ENCODE results near the gene COL5A1.

The COL5A1 gene

GRCh38 chr9:134743853-134744252 lies 102.2 kb downstream of the COL5A1 start:
- ChIA-PET POLR2A (no interaction called here), CTCF (no interaction called here)
- no peak for DNase-seq (ENCODE audit: extremely low spot score)
- TF ChIP-seq, protein P1, sequence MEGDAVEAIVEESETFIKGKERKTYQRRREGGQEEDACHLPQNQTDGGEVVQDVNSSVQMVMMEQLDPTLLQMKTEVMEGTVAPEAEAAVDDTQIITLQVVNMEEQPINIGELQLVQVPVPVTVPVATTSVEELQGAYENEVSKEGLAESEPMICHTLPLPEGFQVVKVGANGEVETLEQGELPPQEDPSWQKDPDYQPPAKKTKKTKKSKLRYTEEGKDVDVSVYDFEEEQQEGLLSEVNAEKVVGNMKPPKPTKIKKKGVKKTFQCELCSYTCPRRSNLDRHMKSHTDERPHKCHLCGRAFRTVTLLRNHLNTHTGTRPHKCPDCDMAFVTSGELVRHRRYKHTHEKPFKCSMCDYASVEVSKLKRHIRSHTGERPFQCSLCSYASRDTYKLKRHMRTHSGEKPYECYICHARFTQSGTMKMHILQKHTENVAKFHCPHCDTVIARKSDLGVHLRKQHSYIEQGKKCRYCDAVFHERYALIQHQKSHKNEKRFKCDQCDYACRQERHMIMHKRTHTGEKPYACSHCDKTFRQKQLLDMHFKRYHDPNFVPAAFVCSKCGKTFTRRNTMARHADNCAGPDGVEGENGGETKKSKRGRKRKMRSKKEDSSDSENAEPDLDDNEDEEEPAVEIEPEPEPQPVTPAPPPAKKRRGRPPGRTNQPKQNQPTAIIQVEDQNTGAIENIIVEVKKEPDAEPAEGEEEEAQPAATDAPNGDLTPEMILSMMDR (IDR thresholded peaks at IDR 0.05; ENCODE audit: control extremely low read depth, extremely low read depth, low read depth, missing control alignments): no peak

- POLR2A ChIA-PET: no interaction called here
- TF ChIP-seq, protein P1 (IDR thresholded peaks at IDR 0.05; ENCODE audit: control extremely low read depth, extremely low read depth, low read depth, missing control alignments): no peak
- CTCF ChIA-PET: no interaction called here
- no peak for DNase-seq (ENCODE audit: extremely low spot score)
Measured at GRCh38 chr9:134744385-134745295, 103.0 kb downstream of the COL5A1 start.

GRCh38 chr9:134747951-134748489 lies 106.4 kb downstream of the COL5A1 start:
- ChIA-PET POLR2A (no interaction called here), CTCF (no interaction called here)
- no peak for DNase-seq (ENCODE audit: extremely low spot score)
- TF ChIP-seq, protein P1 (IDR thresholded peaks at IDR 0.05; ENCODE audit: control extremely low read depth, extremely low read depth, low read depth, missing control alignments): no peak

DNA sequence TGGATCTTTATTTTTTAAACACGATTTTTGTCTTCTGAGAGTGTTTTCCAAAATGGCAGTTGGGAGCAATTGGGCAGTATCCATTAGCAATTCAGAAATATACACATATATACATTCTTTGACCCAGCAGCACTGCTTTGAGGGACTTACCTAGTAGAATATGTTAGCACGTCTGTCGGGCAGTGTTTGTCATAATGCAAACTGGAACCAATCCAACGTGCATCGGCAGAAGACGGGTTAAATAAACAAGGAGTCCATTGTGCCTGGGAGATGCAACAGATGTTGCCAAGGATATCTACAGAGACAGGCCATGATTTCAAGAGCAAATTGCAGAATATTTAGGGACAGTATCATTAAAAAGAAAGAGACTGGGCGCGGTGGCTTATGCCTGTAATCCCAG lies 107.0 kb downstream of the COL5A1 start:
- no peak for DNase-seq (ENCODE audit: extremely low spot score)
- ChIA-PET POLR2A (no interaction called here), CTCF (no interaction called here)
- TF ChIP-seq, protein P1 (IDR thresholded peaks at IDR 0.05; ENCODE audit: control extremely low read depth, extremely low read depth, low read depth, missing control alignments): no peak

- TF ChIP-seq, protein P1 (IDR thresholded peaks at IDR 0.05; ENCODE audit: control extremely low read depth, extremely low read depth, low read depth, missing control alignments): no peak
- ChIA-PET CTCF (no interaction called here), POLR2A (no interaction called here)
- DNase-seq (ENCODE audit: extremely low spot score): no peak
Measured at GRCh38 chr9:134750450-134751155, 109.0 kb downstream of the COL5A1 start.

DNA sequence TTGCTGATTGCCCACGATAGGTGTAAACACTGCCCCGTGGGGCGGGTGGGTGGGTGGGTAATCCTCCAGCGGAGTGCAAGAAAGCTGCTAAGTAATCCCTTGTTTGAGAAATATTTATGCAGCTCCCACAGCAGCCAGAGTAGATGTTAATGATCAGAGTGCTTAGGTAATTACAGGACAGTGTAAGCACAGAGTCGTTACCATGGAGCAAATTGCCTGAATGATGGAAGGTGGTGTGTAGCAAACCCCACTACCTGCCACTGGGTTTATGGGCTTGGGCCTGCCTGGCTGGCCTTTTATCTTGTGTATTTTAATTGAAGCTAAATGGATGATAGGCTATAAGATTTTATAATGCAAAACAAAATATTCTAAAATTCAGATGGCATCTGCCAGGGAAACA lies 110.0 kb downstream of the COL5A1 start:
- ChIA-PET CTCF (no interaction called here), POLR2A (no interaction called here)
- DNase-seq (ENCODE audit: extremely low spot score): no peak
- TF ChIP-seq, protein P1 (IDR thresholded peaks at IDR 0.05; ENCODE audit: control extremely low read depth, extremely low read depth, low read depth, missing control alignments): no peak
